Motor neuron (in vitro differentiated cells): ENCODE data around the gene KMT5B. TPM values are rescaled to one million over a fixed set of nuclear protein-coding genes. Genes with fewer than 3 reads are reported as not detected.

Experiments used
- ATAC-seq, 8 experiments: fragments of 200-7000 bp; cut with Tn5 transposase; replicated peaks in 6 of 8; 2 replicates each; pipeline ENCODE4 v1.8.0; 2021; ENCODE audit warnings: mild to moderate bottlenecking in 8 of 8, moderate library complexity in 8 of 8
- H3K27ac ChIP-seq, 2 donors: fragments of 250-450 bp; sonication (Bioruptor Pico); 2 replicates each; pipeline ENCODE4 v1.9.0; 2021; ENCODE audit warnings: antibody characterized with exemption in 2 of 2, mild to moderate bottlenecking in 2 of 2, moderate library complexity in 1 of 2
- H3K4me1 ChIP-seq, 2 donors: fragments of 250-450 bp; sonication (Bioruptor Pico); replicated peaks in 1 of 2; 2 replicates each; pipeline ENCODE4 v1.6.1; 2021; ENCODE audit warnings: antibody characterized with exemption in 2 of 2, mild to moderate bottlenecking in 2 of 2, moderate library complexity in 1 of 2
- H3K4me3 ChIP-seq, 5 donors: fragments of 250-450 bp; sonication (Bioruptor Pico); 2 replicates each; pipeline ENCODE4 v1.9.0; 2021; ENCODE audit warnings: antibody characterized with exemption in 5 of 5, mild to moderate bottlenecking in 5 of 5, moderate library complexity in 4 of 5
- WGBS, 10 experiments: fragments of 450-650 bp; shearing (Covaris generic); methylation state at CpG; one replicate each; pipeline ENCODE4 v1.0.0; 2022; 5-methylcytosine and 5-hydroxymethylcytosine counted together
- in situ Hi-C, 9 experiments: fragments of 400-800 bp; cut with MboI; loops; one replicate each; pipeline ENCODE4 v1.15.0; 2021; ENCODE audit warnings: low sequenced_read_pairs in 9 of 9, low pct_unique_long_range_greater_than_20kb in 2 of 9; ENCODE audit not compliant: unreplicated experiment in 9 of 9
- total RNA-seq, 8 experiments: library from RNA; unstranded; fragments of 300-600 nt; gene quantifications; 2 replicates each; pipeline versions ENCODE4 v1.2.3 to v1.2.4, GENCODE V29; 2022

KMT5B gene
- total RNA-seq, 8 experiments from 2014 or later: 12.4 to 69.1 (median 55.4) TPM

GRCh38 chr11:68146010-68146540 lies 67.0 kb downstream of the KMT5B start:
- Histone ChIP-seq H3K4me3 (no peak overlapping the region), H3K4me1 (peaks cover 4 to 10% of the 10 kb centered on the region in 2 donors), H3K27ac (no peak overlapping the region)
- in situ Hi-C loops: no loop called here
- 47 to 100% (median 83%) methylated on average over 2 to 3 of the region's 15 CpGs; no CpG with 5 or more reads in 6 of the 10 experiments for WGBS, 10 experiments
- peak in 1 of 8 experiments; percentile 5 for ATAC-seq

- peaks cover 4 to 10% of the 10 kb centered on the region in 2 donors for H3K4me1 ChIP-seq
- H3K4me3 ChIP-seq: no peak overlapping the region
- no peak for ATAC-seq
- 80% methylated on average over 2 of the region's 14 CpGs; no CpG with 5 or more reads in 9 of the 10 experiments for WGBS, 10 experiments
- in situ Hi-C loops: no loop called here
- H3K27ac ChIP-seq: no peak overlapping the region
These were observed 67.8 kb downstream of the KMT5B start for GRCh38 chr11:68145120-68145866.

- no peak for ATAC-seq
- 60 to 100% (median 75%) methylated on average over 1 to 3 of the region's 4 CpGs; no CpG with 5 or more reads in 5 of the 10 experiments for WGBS, 10 experiments
- no peak overlapping the region for H3K27ac ChIP-seq
- no peak overlapping the region for H3K4me3 ChIP-seq
- peaks cover 4 to 12% of the 10 kb centered on the region in 2 donors for H3K4me1 ChIP-seq
- in situ Hi-C loops: no loop called here
These were observed 69.8 kb downstream of the KMT5B start for GRCh38 chr11:68143310-68143689.

GRCh38 chr11:68142441-68143309 lies 70.4 kb downstream of the KMT5B start:
- H3K27ac ChIP-seq: no peak overlapping the region
- peaks cover 8 to 17% of the 10 kb centered on the region in 2 donors for H3K4me1 ChIP-seq
- WGBS, 10 experiments: 20 to 87% (median 80%) methylated on average over 1 to 5 of the region's 16 CpGs; no CpG with 5 or more reads in 4 of the 10 experiments

GRCh38 chr11:68142028-68142412 lies 71.1 kb downstream of the KMT5B start:
- Histone ChIP-seq H3K4me1 (peaks cover 4 to 15% of the 10 kb centered on the region in 2 donors), H3K4me3 (no peak overlapping the region), H3K27ac (no peak overlapping the region)
- in situ Hi-C loops: no loop called here
- 70 to 91% (median 86%) methylated on average over 2 to 8 of the region's 13 CpGs; no CpG with 5 or more reads in 7 of the 10 experiments for WGBS, 10 experiments
- no peak for ATAC-seq

More at GRCh38 chr11:68142441-68143309, 70.4 kb downstream of the KMT5B start:
- in situ Hi-C loops: no loop called here
- ATAC-seq: no peak
- H3K4me3 ChIP-seq: no peak overlapping the region

GRCh38 chr11:68141246-68142027 lies 71.7 kb downstream of the KMT5B start:
- Histone ChIP-seq H3K27ac (no peak overlapping the region), H3K4me3 (no peak overlapping the region), H3K4me1 (peaks cover 4 to 10% of the 10 kb centered on the region in 2 donors)
- WGBS, 10 experiments: 0 to 72% (median 40%) methylated on average over 1 to 3 of the region's 8 CpGs; no CpG with 5 or more reads in 5 of the 10 experiments
- in situ Hi-C loops: no loop called here
- no peak for ATAC-seq

GRCh38 chr11:68140496-68141245 lies 72.4 kb downstream of the KMT5B start:
- in situ Hi-C loops: no loop called here
- WGBS, 10 experiments: 30 to 100% (median 90%) methylated on average over 1 to 5 of the region's 9 CpGs; no CpG with 5 or more reads in 5 of the 10 experiments
- H3K4me3 ChIP-seq: no peak overlapping the region
- ATAC-seq: peak in 2 of 8 experiments; percentile 15 to 29
- peaks cover 4 to 10% of the 10 kb centered on the region in 2 donors for H3K4me1 ChIP-seq
- no peak overlapping the region for H3K27ac ChIP-seq

GRCh38 chr11:68138237-68138636 lies 74.9 kb downstream of the KMT5B start:
- peaks cover 4 to 10% of the 10 kb centered on the region in 2 donors for H3K4me1 ChIP-seq
- in situ Hi-C loops: no loop called here
- peak in 3 of 8 experiments; percentile 24 to 70 (median 47) for ATAC-seq

GRCh38 chr11:68137833-68138232 lies 75.3 kb downstream of the KMT5B start:
- no peak overlapping the region for H3K4me3 ChIP-seq
- H3K4me1 ChIP-seq: peaks cover 4 to 10% of the 10 kb centered on the region in 2 donors
- peak overlapping the region in 1 of 2 donors; percentile 3 for H3K27ac ChIP-seq
- 0 to 76% (median 42%) methylated on average over 1 to 5 of the region's 5 CpGs for WGBS, 10 experiments
- in situ Hi-C loops: no loop called here
- ATAC-seq: peak in 5 of 8 experiments; percentile 32 to 80 (median 43)

More at GRCh38 chr11:68138237-68138636, 74.9 kb downstream of the KMT5B start:
- no peak overlapping the region for H3K4me3 ChIP-seq
- WGBS, 10 experiments: 5 to 60% (median 41%) methylated on average over 1 to 3 of the region's 4 CpGs; no CpG with 5 or more reads in 3 of the 10 experiments
- no peak overlapping the region for H3K27ac ChIP-seq

GRCh38 chr11:68136866-68137265 lies 76.2 kb downstream of the KMT5B start:
- Histone ChIP-seq H3K4me3 (no peak overlapping the region), H3K4me1 (peaks cover 4 to 10% of the 10 kb centered on the region in 2 donors), H3K27ac (no peak overlapping the region)
- 50 to 100% (median 80%) methylated on average over 1 to 5 of the region's 8 CpGs; no CpG with 5 or more reads in 2 of the 10 experiments for WGBS, 10 experiments
- in situ Hi-C loops: no loop called here
- peak in 3 of 8 experiments; percentile 26 to 36 (median 29) for ATAC-seq

- Histone ChIP-seq H3K4me3 (no peak overlapping the region), H3K27ac (no peak overlapping the region), H3K4me1 (peaks cover 4 to 10% of the 10 kb centered on the region in 2 donors)
- 0 to 100% (median 50%) methylated on average over 1 to 3 of the region's 3 CpGs; no CpG with 5 or more reads in 3 of the 10 experiments for WGBS, 10 experiments
- no peak for ATAC-seq
- in situ Hi-C loops: no loop called here
These were observed 77.9 kb downstream of the KMT5B start for GRCh38 chr11:68135161-68135560.
